ENCODE results near the gene IGIP.

The IGIP gene

GRCh38 chr5:140140435-140140834, 14.7 kb downstream of the IGIP start:
- no peak overlapping the region for H3K4me3 ChIP-seq (ENCODE audit: low read length)
- no peak for TF ChIP-seq ZNF274 (IDR thresholded peaks at IDR 0.05; ENCODE audit: low read depth, low read length)

GRCh38 chr5:140141241-140141640, 15.5 kb downstream of the IGIP start:
- no peak overlapping the region for H3K4me3 ChIP-seq (ENCODE audit: low read length)
- no peak for TF ChIP-seq ZNF274 (IDR thresholded peaks at IDR 0.05; ENCODE audit: low read depth, low read length)

- TF ChIP-seq ZNF274 (IDR thresholded peaks at IDR 0.05; ENCODE audit: low read depth, low read length), result no peak
- H3K4me3 ChIP-seq (ENCODE audit: low read length), result no peak overlapping the region
Measured at GRCh38 chr5:140142246-140142645, 16.5 kb downstream of the IGIP start.

- no peak for TF ChIP-seq ZNF274 (IDR thresholded peaks at IDR 0.05; ENCODE audit: low read depth, low read length)
- H3K4me3 ChIP-seq (ENCODE audit: low read length), result no peak overlapping the region
Measured at GRCh38 chr5:140142856-140143255, 17.1 kb downstream of the IGIP start.

GRCh38 chr5:140143521-140144258, 18.0 kb downstream of the IGIP start:
- H3K4me3 ChIP-seq (ENCODE audit: low read length), result no peak overlapping the region
- TF ChIP-seq ZNF274 (IDR thresholded peaks at IDR 0.05; ENCODE audit: low read depth, low read length), result no peak

GRCh38 chr5:140145256-140145655, 19.5 kb downstream of the IGIP start:
- no peak for TF ChIP-seq ZNF274 (IDR thresholded peaks at IDR 0.05; ENCODE audit: low read depth, low read length)
- no peak overlapping the region for H3K4me3 ChIP-seq (ENCODE audit: low read length)

GRCh38 chr5:140145818-140146522, 20.2 kb downstream of the IGIP start:
- H3K4me3 ChIP-seq (ENCODE audit: low read length), result peak overlapping the region; percentile 7; the same call in 1 of the 2 replicates
- TF ChIP-seq ZNF274 (IDR thresholded peaks at IDR 0.05; ENCODE audit: low read depth, low read length), result no peak

GRCh38 chr5:140146523-140146842, 20.7 kb downstream of the IGIP start:
- no peak overlapping the region for H3K4me3 ChIP-seq (ENCODE audit: low read length)
- TF ChIP-seq ZNF274 (IDR thresholded peaks at IDR 0.05; ENCODE audit: low read depth, low read length), result no peak

GRCh38 chr5:140147460-140147859, 21.7 kb downstream of the IGIP start:
- H3K4me3 ChIP-seq (ENCODE audit: low read length), result no peak overlapping the region
- TF ChIP-seq ZNF274 (IDR thresholded peaks at IDR 0.05; ENCODE audit: low read depth, low read length), result no peak

- H3K4me3 ChIP-seq (ENCODE audit: low read length), result no peak overlapping the region
- TF ChIP-seq ZNF274 (IDR thresholded peaks at IDR 0.05; ENCODE audit: low read depth, low read length), result no peak
Measured at GRCh38 chr5:140148508-140148907, 22.8 kb downstream of the IGIP start.

GRCh38 chr5:140150201-140150600, 24.5 kb downstream of the IGIP start:
- TF ChIP-seq ZNF274 (IDR thresholded peaks at IDR 0.05; ENCODE audit: low read depth, low read length), result no peak
- H3K4me3 ChIP-seq (ENCODE audit: low read length), result no peak overlapping the region

GRCh38 chr5:140151144-140152021, 25.6 kb downstream of the IGIP start:
- no peak for TF ChIP-seq ZNF274 (IDR thresholded peaks at IDR 0.05; ENCODE audit: low read depth, low read length)

GRCh38 chr5:140152022-140152999, 26.6 kb downstream of the IGIP start:
- TF ChIP-seq ZNF274 (IDR thresholded peaks at IDR 0.05; ENCODE audit: low read depth, low read length), result no peak
- H3K4me3 ChIP-seq (ENCODE audit: low read length), result no peak overlapping the region

More at GRCh38 chr5:140151144-140152021, 25.6 kb downstream of the IGIP start:
- H3K4me3 ChIP-seq (ENCODE audit: low read length), result no peak overlapping the region
